ENCODE results near the gene VASH2. TPM values are rescaled to one million over a fixed set of nuclear protein-coding genes. Genes with fewer than 3 reads are reported as not detected.

Gene VASH2
- polyA plus RNA-seq, 1 donor from 2014 or later = 65.2 TPM

DNA sequence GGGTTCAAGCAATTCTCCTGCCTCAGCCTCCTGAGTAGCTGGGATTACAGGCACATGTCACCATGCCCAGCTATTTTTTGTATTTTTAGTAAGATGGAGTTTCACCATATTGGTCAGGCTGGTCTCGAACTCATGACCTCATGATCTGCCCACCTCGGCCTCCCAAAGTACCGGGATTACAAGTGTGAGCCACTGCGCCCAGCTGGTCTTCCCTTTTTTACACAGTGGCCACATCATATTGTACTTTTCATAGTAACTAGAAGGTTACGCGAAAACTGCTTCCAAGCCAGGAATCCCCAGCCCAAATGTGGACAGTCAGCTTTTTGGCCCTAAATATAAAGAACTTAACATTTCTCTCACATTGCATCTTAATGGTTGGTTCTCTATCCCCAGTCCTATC lies 4.2 kb downstream of the VASH2 start:
- Histone ChIP-seq H3K79me2 (replicated peaks; ENCODE audit: insufficient read depth, low read length) (peaks cover 22% of the 10 kb centered on the region), H3K27ac (ENCODE audit: low read length) (no peak overlapping the region), H3K9me3 (ENCODE audit: low read length) (no peaks in the 10 kb centered on the region), H3K36me3 (ENCODE audit: insufficient read depth, low read length) (peaks cover 12% of the 10 kb centered on the region), H3F3A (ENCODE audit: insufficient read depth, low read length, poor library complexity, severe bottlenecking) (peaks cover 3% of the 10 kb centered on the region), H3K9ac (ENCODE audit: low read length) (no peak overlapping the region), H2AFZ (ENCODE audit: low read depth, low read length) (no peak overlapping the region), H3K27me3 (ENCODE audit: insufficient read depth, low read depth, low read length) (peaks cover 3% of the 10 kb centered on the region), H4K20me1 (ENCODE audit: insufficient read depth) (no peaks in the 10 kb centered on the region), H3K4me3 (ENCODE audit: low read length) (no peak overlapping the region), H3K9me2 (ENCODE audit: insufficient read depth, low read length) (no peaks in the 10 kb centered on the region), H3K4me2 (ENCODE audit: low read length) (no peak overlapping the region)
- TF ChIP-seq EP300 (conservative IDR thresholded peaks at IDR 0.05; ENCODE audit: poor library complexity, severe bottlenecking) (no peak), MXI1 (conservative IDR thresholded peaks at IDR 0.05; ENCODE audit: poor library complexity, severe bottlenecking) (no peak), EZH2 (IDR thresholded peaks at IDR 0.05; ENCODE audit: borderline replicate concordance, insufficient read depth, low read length, poor library complexity, severe bottlenecking) (no peak), SMC3 (conservative IDR thresholded peaks at IDR 0.05; ENCODE audit: poor library complexity) (no peak), TAF1 (IDR thresholded peaks at IDR 0.05; ENCODE audit: low read depth) (no peak), RAD21 (conservative IDR thresholded peaks at IDR 0.05) (no peak), POLR2AphosphoS5 (IDR thresholded peaks at IDR 0.05) (no peak)
- TF ChIP-seq, protein P1, sequence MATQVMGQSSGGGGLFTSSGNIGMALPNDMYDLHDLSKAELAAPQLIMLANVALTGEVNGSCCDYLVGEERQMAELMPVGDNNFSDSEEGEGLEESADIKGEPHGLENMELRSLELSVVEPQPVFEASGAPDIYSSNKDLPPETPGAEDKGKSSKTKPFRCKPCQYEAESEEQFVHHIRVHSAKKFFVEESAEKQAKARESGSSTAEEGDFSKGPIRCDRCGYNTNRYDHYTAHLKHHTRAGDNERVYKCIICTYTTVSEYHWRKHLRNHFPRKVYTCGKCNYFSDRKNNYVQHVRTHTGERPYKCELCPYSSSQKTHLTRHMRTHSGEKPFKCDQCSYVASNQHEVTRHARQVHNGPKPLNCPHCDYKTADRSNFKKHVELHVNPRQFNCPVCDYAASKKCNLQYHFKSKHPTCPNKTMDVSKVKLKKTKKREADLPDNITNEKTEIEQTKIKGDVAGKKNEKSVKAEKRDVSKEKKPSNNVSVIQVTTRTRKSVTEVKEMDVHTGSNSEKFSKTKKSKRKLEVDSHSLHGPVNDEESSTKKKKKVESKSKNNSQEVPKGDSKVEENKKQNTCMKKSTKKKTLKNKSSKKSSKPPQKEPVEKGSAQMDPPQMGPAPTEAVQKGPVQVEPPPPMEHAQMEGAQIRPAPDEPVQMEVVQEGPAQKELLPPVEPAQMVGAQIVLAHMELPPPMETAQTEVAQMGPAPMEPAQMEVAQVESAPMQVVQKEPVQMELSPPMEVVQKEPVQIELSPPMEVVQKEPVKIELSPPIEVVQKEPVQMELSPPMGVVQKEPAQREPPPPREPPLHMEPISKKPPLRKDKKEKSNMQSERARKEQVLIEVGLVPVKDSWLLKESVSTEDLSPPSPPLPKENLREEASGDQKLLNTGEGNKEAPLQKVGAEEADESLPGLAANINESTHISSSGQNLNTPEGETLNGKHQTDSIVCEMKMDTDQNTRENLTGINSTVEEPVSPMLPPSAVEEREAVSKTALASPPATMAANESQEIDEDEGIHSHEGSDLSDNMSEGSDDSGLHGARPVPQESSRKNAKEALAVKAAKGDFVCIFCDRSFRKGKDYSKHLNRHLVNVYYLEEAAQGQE (IDR thresholded peaks at IDR 0.05; ENCODE audit: borderline replicate concordance) = no peak
- TF ChIP-seq, protein P2, sequence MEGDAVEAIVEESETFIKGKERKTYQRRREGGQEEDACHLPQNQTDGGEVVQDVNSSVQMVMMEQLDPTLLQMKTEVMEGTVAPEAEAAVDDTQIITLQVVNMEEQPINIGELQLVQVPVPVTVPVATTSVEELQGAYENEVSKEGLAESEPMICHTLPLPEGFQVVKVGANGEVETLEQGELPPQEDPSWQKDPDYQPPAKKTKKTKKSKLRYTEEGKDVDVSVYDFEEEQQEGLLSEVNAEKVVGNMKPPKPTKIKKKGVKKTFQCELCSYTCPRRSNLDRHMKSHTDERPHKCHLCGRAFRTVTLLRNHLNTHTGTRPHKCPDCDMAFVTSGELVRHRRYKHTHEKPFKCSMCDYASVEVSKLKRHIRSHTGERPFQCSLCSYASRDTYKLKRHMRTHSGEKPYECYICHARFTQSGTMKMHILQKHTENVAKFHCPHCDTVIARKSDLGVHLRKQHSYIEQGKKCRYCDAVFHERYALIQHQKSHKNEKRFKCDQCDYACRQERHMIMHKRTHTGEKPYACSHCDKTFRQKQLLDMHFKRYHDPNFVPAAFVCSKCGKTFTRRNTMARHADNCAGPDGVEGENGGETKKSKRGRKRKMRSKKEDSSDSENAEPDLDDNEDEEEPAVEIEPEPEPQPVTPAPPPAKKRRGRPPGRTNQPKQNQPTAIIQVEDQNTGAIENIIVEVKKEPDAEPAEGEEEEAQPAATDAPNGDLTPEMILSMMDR (IDR thresholded peaks at IDR 0.05; ENCODE audit: poor library complexity, severe bottlenecking) = no peak

DNA sequence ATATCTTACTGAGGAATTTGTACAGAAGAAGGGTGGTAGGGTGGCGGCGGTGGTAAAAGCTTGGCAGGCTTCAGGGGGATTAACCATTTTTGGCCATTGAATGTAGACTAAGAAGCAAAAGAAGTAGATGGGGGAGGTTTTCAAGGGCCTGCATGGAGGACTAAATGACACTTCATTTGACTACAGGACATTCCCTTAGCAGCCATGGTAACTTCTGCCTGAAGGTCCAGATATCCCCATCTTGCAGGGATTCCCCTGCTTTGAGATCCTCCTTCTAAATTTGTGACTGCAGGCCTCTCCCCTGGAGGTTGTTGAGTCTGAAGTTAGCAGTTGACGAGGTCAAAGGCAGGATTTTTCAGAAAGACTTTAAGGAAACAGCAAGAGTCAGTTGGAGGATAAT lies 4.8 kb downstream of the VASH2 start:
- H3F3A ChIP-seq (ENCODE audit: insufficient read depth, low read length, poor library complexity, severe bottlenecking) = peaks cover 3% of the 10 kb centered on the region
- peaks cover 12% of the 10 kb centered on the region for H3K36me3 ChIP-seq (ENCODE audit: insufficient read depth, low read length)
- H3K4me2 ChIP-seq (ENCODE audit: low read length) = no peak overlapping the region

More for the DNA sequence above, 4.8 kb downstream of the VASH2 start:
- H3K9me2 ChIP-seq (ENCODE audit: insufficient read depth, low read length) = no peaks in the 10 kb centered on the region
- TF ChIP-seq, protein P2 (IDR thresholded peaks at IDR 0.05; ENCODE audit: poor library complexity, severe bottlenecking) = no peak
- TF ChIP-seq POLR2AphosphoS5 (IDR thresholded peaks at IDR 0.05) = no peak
- no peak for TF ChIP-seq RAD21 (conservative IDR thresholded peaks at IDR 0.05)
- TF ChIP-seq EP300 (conservative IDR thresholded peaks at IDR 0.05; ENCODE audit: poor library complexity, severe bottlenecking) = no peak
- no peak for TF ChIP-seq SMC3 (conservative IDR thresholded peaks at IDR 0.05; ENCODE audit: poor library complexity)
- no peak for TF ChIP-seq MXI1 (conservative IDR thresholded peaks at IDR 0.05; ENCODE audit: poor library complexity, severe bottlenecking)
- TF ChIP-seq, protein P1 (IDR thresholded peaks at IDR 0.05; ENCODE audit: borderline replicate concordance) = no peak
- TF ChIP-seq TAF1 (IDR thresholded peaks at IDR 0.05; ENCODE audit: low read depth) = no peak
- no peak for TF ChIP-seq EZH2 (IDR thresholded peaks at IDR 0.05; ENCODE audit: borderline replicate concordance, insufficient read depth, low read length, poor library complexity, severe bottlenecking)
- H4K20me1 ChIP-seq (ENCODE audit: insufficient read depth) = no peaks in the 10 kb centered on the region
- H3K9ac ChIP-seq (ENCODE audit: low read length) = no peak overlapping the region
- H2AFZ ChIP-seq (ENCODE audit: low read depth, low read length) = no peak overlapping the region
- no peak overlapping the region for H3K27ac ChIP-seq (ENCODE audit: low read length)
- H3K27me3 ChIP-seq (ENCODE audit: insufficient read depth, low read depth, low read length) = no peaks in the 10 kb centered on the region
- no peak overlapping the region for H3K4me3 ChIP-seq (ENCODE audit: low read length)
- H3K79me2 ChIP-seq (replicated peaks; ENCODE audit: insufficient read depth, low read length) = peaks cover 22% of the 10 kb centered on the region
- H3K9me3 ChIP-seq (ENCODE audit: low read length) = no peaks in the 10 kb centered on the region
